Stimulated activated CD4-positive, alpha-beta T cell treated with anti-CD3 and anti-CD28 coated beads, Interleukin-2, amount 100 ng/mL, for 24 hours (primary cell): Measurements from ENCODE around the gene NSUN2.

ENCODE experiments used
- DNase-seq, 2 donors: peaks; one replicate each; pipeline ENCODE4 v3.0.0-alpha.2; 2020

NSUN2 gene

DNA sequence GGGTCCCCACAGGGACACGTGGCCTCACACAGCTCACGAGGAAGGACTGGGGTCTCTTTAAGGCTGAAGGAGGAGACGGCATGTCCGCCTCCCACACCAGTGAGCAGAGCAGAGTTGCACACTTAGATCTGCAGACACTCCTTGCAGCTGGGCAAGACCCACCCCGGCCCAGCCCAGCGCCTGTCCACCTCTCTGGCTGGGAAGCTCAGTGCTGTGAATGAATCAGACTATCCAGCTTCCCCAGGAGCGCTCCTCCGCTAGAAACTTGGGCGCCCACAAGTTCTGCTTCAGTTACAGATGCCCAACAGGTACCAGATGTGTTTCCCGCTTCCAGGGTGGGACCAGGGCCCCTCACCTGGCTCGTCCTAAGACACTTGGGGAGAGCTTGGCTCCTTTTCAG, 78.9 kb downstream of the NSUN2 start:
- no peak for DNase-seq

GRCh38 chr5:6552612-6553011, 80.2 kb downstream of the NSUN2 start:
- DNase-seq: no peak

DNA sequence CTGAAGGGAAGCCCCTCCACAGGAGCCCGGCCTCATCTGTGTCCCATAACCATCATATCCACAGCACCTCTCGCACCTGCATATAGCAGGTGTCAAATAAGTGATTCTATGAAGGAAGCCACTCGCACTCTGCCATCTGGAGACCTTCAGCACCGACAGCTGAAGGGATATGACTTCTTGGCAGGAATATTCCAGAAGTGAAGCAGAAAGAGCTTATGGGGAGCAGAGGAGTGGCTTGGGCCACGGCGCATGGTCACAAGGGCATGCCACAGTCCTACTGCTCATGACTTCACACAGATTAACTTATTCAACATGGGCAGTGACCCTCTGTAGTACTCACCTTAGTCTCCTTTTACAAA, 80.9 kb downstream of the NSUN2 start:
- DNase-seq: no peak

GRCh38 chr5:6551287-6551954, 81.4 kb downstream of the NSUN2 start:
- no peak for DNase-seq

GRCh38 chr5:6550628-6551027, 82.2 kb downstream of the NSUN2 start:
- no peak for DNase-seq
